Osteoblast (primary cell): ENCODE measurements around the gene SPATA9. TPM values are rescaled to one million over a fixed set of nuclear protein-coding genes. Genes with fewer than 3 reads are reported as not detected.

Source experiments
- DNase-seq: peaks from one replicate; pipeline ENCODE4 v3.0.0; 2011; ENCODE audit warnings: low spot score, mixed read lengths; ENCODE audit not compliant: insufficient read length; ENCODE audit errors: missing footprints
- H2AFZ ChIP-seq: 2 replicates; pipeline ENCODE4 v1.6.0; 2011; ENCODE audit warnings: mild to moderate bottlenecking, low read length
- H3K27ac ChIP-seq: 2 replicates; pipeline ENCODE4 v1.5.1; 2011; ENCODE audit warnings: mild to moderate bottlenecking, low read depth, low read length, moderate library complexity
- H3K27me3 ChIP-seq: 2 replicates; pipeline ENCODE4 v1.6.0; 2012; ENCODE audit warnings: mild to moderate bottlenecking, control low read depth, inconsistent platforms, low read length, moderate library complexity; ENCODE audit not compliant: insufficient read depth
- H3K36me3 ChIP-seq: 2 replicates; pipeline ENCODE4 v1.5.1; 2011; ENCODE audit warnings: mild to moderate bottlenecking, low read length, control low read depth, moderate library complexity; ENCODE audit not compliant: insufficient read depth
- H3K4me1 ChIP-seq: 2 replicates; pipeline ENCODE4 v1.5.1; 2011; ENCODE audit warnings: mild to moderate bottlenecking, low read length, control low read depth, moderate library complexity; ENCODE audit not compliant: insufficient read depth
- H3K4me2 ChIP-seq: 2 replicates; pipeline ENCODE4 v1.6.0; 2011; ENCODE audit warnings: mild to moderate bottlenecking, low read length; ENCODE audit not compliant: insufficient read depth
- H3K4me3 ChIP-seq: fragments of 200-600 bp; sonication (generic); 3 replicates; pipeline ENCODE4 v1.5.1; 2012; ENCODE audit warnings: mild to moderate bottlenecking, low read length, inconsistent platforms; ENCODE audit not compliant: insufficient read depth
- H3K79me2 ChIP-seq: 2 replicates; pipeline ENCODE4 v1.6.0; 2012; ENCODE audit warnings: mild to moderate bottlenecking, low read length, control low read depth, inconsistent platforms; ENCODE audit not compliant: insufficient read depth
- H3K9me3 ChIP-seq: 2 replicates; pipeline ENCODE4 v1.5.1; 2011; ENCODE audit warnings: low read depth, low read length, control low read depth
- H4K20me1 ChIP-seq: 2 replicates; pipeline ENCODE4 v1.6.0; 2012; ENCODE audit warnings: mild to moderate bottlenecking, low read length, control low read depth; ENCODE audit not compliant: insufficient read depth
- total RNA-seq: library from RNA; depleted of rRNA; stranded (reverse); fragments of >200 nt; gene quantifications from 2 replicates; pipeline ENCODE4 v1.2.3, GENCODE V29; 2012
- TF ChIP-seq, protein P1 (sequence below): IDR thresholded peaks from 2 replicates; pipeline ENCODE4 v1.5.1; 2011; ENCODE audit warnings: mild to moderate bottlenecking, low read depth, low read length, moderate library complexity; ENCODE audit errors: extremely low read depth

Gene SPATA9
- 0.36 and 1.2 TPM in 2 replicates for total RNA-seq

GRCh38 chr5:95682891-95683290, at the start of gene SPATA9:
TSS of gene SPATA9 (minus strand) at chr5:95682991. CDS start at chr5:95682854, 137 bp downstream.
- Histone ChIP-seq H4K20me1 (no peaks in the 10 kb centered on the region), H2AFZ (no peak within 1 kb of the TSS), H3K4me2 (no peak within 1 kb of the TSS), H3K9me3 (no peaks in the 10 kb centered on the region), H3K4me1 (no peaks in the 10 kb centered on the region), H3K27ac (no peak within 1 kb of the TSS), H3K79me2 (no peaks in the 10 kb centered on the region), H3K27me3 (no peaks in the 10 kb centered on the region), H3K36me3 (no peaks in the 10 kb centered on the region), H3K4me3 (no peak within 1 kb of the TSS)
- TF ChIP-seq, protein P1, sequence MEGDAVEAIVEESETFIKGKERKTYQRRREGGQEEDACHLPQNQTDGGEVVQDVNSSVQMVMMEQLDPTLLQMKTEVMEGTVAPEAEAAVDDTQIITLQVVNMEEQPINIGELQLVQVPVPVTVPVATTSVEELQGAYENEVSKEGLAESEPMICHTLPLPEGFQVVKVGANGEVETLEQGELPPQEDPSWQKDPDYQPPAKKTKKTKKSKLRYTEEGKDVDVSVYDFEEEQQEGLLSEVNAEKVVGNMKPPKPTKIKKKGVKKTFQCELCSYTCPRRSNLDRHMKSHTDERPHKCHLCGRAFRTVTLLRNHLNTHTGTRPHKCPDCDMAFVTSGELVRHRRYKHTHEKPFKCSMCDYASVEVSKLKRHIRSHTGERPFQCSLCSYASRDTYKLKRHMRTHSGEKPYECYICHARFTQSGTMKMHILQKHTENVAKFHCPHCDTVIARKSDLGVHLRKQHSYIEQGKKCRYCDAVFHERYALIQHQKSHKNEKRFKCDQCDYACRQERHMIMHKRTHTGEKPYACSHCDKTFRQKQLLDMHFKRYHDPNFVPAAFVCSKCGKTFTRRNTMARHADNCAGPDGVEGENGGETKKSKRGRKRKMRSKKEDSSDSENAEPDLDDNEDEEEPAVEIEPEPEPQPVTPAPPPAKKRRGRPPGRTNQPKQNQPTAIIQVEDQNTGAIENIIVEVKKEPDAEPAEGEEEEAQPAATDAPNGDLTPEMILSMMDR: no peak
- DNase-seq: no peak

DNA sequence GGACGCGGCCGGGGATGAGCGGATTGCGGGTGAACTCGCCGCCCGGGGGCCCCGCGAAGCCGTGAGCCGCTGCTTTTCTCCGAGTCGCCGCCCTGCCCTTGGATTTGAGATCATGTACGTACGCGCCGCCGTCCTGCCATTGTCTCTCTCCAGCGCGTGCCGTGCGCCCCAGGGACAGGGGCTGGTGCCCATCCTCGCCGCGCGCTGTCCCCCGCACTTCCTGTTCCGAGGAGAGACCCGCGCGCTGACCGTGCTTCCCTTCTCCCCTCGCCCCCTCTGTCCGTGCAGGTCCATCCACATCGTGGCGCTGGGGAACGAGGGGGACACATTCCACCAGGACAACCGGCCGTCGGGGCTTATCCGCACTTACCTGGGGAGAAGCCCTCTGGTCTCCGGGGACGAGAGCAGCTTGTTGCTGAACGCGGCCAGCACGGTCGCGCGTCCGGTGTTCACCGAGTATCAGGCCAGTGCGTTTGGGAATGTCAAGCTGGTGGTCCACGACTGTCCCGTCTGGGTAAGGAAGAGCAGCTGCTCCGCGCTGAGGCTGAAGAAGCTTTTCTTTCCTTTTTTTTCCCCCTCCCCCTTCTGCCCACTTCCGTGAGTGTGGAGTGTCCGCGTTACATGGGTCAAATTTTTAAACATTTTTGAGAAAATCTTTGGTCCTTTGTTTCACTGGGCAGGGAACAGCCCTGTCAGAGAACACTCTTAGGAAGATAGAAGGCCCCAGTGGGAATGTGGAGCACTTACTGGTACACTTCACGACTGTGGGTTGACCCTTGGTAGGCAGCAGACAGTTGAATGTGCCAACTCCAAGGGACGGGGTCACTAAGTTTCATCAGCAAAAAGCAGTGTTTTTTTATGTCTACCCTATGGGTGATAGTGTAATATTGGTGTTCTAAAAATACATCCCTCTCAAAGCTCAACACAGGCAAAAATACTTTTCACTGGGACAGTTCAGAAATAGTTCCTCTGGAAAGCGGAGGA, 49.1 kb upstream of the SPATA9 start:
- Histone ChIP-seq H4K20me1 (no peaks in the 10 kb centered on the region), H3K4me3 (peak overlapping the region; percentile 94), H3K79me2 (peaks cover 56% of the 10 kb centered on the region), H3K4me1 (peaks cover 64% of the 10 kb centered on the region), H3K27me3 (no peaks in the 10 kb centered on the region), H3K4me2 (peak overlapping the region; percentile 77), H3K36me3 (peaks cover 7% of the 10 kb centered on the region), H2AFZ (peak overlapping the region; percentile 72), H3K27ac (peak overlapping the region; percentile 87), H3K9me3 (no peaks in the 10 kb centered on the region)
- DNase-seq: peak; percentile 75
- TF ChIP-seq, protein P1: no peak

DNA sequence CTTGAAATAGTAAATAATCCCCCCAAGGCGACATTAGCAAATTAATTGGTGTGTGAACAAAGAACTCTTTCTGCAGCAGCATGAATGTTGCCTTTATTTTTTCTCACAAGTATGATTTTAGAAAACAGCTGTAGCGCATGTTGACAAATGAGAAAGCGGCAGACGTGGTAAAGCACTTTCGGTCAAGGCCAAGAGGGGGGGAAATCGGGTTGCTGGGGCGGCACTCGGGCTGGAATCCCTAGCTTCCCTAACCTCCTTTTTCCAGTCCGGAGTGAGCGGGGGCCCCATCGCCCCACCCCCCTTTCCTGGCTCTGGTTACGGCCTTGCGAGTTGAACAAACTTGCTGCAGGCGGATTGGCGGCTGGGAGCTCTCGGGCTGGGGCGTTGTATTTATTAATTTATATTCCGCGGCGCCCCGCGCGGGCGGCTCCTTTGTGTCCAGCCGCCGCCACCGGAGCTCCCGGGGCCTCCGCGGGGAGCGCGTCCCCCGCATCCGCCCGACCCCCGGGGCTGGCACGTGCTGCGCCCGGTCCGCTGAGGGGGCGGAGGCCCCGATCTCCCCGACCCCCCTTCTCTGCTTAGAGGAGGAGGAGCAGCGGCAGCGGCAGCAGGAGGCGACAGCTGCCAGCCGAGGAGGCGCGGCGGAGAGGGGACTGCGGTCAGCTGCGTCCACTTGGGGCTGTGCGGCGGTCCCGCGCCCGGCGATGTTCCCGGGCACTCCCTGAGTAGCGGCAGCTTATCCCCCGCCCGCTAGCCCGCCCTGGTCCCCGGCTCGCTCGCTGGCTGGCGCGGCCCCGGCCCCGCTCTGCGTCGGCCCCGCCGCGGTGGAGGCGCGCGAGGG, 48.2 kb upstream of the SPATA9 start, which contains the start of gene RHOBTB3:
Gene RHOBTB3 (plus strand): TSS at position 607 of the 841 bp plus-strand sequence. CDS start 347 bp downstream, outside the sequence.
- H2AFZ ChIP-seq: peak within 1 kb of the TSS; percentile 72
- no peaks in the 10 kb centered on the region for H4K20me1 ChIP-seq
- H3K36me3 ChIP-seq: no peaks in the 10 kb centered on the region
- H3K4me1 ChIP-seq: peaks cover 64% of the 10 kb centered on the region
- H3K4me3 ChIP-seq: peak within 1 kb of the TSS; percentile 94
- TF ChIP-seq, protein P1: no peak
- DNase-seq: peak; percentile 87
- peaks cover 48% of the 10 kb centered on the region for H3K79me2 ChIP-seq
- H3K4me2 ChIP-seq: peak within 1 kb of the TSS; percentile 77
- no peaks in the 10 kb centered on the region for H3K27me3 ChIP-seq
- peak within 1 kb of the TSS; percentile 87 for H3K27ac ChIP-seq
- H3K9me3 ChIP-seq: no peaks in the 10 kb centered on the region
